Lung microvascular endothelial cell (primary cell): ENCODE data around the gene SERINC5. TPM values are rescaled to one million over a fixed set of nuclear protein-coding genes. Genes with fewer than 3 reads are reported as not detected.
A peak's percentile ranks its signal among the peaks of the same experiment; 100 is the strongest.

ENCODE experiments used
- DNase-seq, 2 donors: peaks; one replicate each; pipeline versions ENCODE4 v3.0.0 to v3.0.0-alpha.2; 2010; ENCODE audit warnings: low read depth in 2 of 2
- total RNA-seq: library from RNA; depleted of rRNA; stranded (reverse); fragments of >200 nt; gene quantifications from 2 replicates; pipeline ENCODE4 v1.2.1, GENCODE V29; 2014

SERINC5 gene
- total RNA-seq, 1 donor from 2014 or later, result 20.4 TPM

DNA sequence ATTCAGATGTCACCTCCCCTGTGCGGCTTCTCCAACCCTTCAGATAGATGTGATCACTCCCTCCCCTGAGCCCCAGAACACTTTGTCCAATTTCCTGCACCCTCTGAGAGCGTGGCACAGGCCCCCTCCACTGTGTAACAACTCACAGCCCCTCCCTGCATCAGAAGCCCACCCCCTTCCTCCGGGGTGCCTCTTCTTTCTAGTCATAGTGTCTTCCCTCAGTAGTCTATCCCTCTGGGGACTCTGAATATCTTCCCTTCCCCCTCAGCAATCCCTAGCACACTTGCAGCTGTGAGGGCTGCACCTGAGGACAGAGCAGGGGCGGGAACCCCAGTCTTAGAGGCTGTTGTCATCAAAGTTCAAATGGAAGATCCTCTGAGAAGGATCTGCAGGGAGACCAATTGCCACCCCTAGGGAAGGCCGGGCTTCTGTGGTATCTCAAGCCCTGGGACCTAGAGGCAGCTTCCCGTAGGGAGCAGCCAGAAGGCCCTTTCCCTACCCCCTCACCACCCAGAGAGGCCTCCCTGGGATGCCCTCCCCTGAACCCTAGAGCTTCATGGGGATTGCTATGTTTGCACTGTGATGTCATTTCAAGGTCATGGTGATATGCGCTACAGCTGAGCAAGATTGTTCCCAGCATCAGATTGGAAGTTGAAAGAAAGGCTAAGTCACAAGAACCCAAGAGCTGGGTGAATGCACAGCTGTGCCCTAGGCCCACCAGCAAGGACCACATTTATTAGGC is 150.0 kb downstream of the SERINC5 start:
- no peak for DNase-seq

DNA sequence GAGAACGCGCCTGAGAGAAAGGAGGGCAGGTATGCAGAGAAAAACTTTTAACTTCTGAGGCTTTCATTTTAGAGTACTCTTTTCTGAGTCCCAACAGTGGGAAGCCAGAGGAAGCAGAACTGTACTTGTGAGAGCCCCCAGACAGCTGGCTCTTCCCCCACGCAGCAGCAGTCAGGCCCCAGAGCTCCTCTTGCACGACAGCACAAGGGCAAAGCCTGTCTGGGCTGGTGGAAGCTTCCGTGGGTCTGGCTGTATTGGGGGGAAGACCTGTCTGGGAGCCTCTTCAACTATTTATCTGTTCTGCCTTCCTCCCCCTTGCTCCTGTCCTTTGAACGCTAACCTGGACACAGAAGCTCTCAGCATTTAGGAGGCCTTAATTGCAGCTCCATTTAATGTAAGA is 152.5 kb downstream of the SERINC5 start:
- DNase-seq, result no peak

DNA sequence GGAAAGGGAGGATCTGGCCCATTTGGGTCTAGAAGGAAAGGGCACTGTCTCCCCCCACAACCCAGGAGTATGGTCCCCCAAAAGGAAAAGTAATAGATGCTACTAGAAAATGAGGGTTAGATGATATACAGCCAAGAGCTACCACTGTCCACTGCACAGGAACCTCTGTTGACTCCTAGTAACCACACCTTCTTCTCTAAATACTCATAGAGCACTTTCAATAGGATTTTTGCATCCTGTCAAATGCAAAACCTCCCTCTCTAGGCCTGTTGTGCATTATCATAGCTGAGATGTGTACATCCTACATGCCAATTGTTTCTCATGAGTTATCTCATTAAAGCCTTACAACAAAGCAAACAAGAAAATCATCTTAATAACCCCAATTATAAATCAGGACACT is 153.9 kb downstream of the SERINC5 start:
- no peak for DNase-seq

DNA sequence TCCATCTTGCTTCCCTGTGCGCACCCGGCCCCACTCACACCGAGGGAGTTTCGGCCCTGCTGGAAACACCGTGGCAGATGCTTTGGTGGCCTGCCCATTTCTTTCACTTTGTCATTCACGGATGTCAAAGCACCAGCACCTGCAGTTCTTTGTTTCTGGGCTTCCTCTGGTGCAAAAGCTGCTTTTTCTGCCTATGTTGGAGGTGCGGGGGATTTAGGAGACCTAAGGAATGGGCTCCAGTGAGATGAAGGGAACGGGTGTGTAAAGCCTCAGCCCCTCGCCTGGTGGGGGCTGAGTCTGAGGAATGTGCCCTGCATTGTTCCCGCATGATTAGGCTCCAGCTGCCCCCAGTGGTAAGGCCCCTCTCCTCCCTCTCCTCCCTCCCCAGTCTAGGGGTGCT is 158.4 kb downstream of the SERINC5 start:
- no peak for DNase-seq

DNA sequence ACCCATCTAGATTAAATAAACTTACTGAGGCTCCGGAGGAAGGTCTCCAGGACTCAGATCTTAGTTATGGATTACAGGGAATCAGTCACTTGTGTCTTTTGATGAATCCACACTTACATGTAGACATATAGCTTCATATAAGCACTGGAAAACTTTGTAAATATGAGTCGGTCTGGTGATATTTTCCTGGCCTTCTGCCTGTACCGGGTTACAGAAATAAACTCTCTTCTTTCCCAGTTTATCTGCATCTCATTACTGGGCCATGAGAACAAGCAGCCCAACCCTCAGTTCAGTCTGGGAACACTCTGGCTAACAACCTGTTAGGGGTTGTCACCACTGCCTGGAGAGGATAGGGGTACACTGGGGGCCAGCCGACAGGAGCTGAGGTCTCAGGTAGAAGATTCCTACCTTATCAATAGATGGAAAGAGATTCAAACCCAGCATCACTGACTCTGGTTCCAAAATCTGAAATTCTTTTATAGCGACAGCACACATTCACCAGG is 161.6 kb downstream of the SERINC5 start:
- no peak for DNase-seq

DNA sequence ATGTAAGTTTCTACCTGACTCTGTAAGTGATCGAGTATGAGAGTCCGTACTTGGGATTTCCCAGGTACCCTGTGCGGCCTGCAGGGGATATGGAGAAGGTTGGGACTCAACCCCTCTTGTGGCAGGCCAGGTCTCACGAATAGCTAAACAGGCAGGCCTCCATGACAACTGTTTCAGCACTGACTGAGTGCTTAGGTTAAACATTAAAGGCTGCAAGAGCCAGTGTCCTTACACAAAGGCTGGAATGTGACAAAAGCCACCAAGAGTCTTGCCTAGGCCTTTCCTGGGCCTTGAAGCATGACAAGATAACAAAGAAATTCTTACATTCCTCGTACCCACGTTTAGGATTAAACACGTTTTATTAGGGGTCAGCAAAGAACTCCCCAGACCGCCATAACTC is 162.1 kb downstream of the SERINC5 start:
- no peak for DNase-seq

DNA sequence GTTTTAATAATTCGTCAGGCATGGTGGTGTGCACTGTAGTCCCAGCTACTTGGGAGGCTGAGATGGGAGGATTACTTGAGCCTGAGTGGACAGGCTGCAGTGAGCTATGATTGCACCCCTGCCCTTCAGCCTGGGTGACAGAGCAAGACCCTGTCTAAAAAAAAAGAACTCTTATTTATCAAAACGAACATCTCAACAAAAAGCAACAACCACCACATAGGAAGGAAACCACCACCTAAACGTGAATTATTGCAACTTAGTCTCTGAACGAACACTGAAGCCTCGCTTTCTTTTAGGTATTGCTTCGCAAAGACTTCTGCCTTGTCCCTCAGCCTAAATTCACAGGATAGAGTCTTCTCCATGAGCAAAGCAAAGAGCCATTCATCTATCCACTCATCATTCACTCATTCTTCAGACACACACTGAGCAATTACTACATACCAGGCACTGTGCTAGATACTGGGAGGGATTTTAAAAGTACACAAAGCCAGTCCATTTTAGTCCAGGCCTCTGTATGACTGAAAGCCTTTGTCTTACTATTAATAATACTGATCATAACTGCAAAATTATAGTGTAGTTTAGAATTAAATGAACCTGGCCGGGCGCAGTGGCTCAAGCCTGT is 163.3 kb downstream of the SERINC5 start:
- DNase-seq, result no peak

DNA sequence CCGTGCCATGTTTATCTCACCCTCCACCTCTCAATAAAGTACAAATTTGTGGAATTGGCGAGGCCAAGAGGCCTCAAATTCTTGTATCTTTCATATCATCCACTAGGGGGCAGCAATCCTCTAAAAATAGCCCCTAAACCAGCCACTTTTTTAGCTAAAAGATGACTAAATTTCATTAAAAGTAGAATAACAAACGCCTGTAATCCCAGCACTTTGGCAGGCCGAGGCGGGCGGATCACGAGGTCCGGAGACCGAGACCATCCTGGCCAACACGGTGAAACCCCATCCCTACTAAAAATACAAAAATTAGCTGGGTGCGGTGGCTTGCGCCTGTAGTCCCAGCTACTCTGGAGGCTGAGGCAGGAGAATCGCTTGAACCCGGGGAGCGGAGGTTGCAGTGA is 164.1 kb downstream of the SERINC5 start:
- peak; percentile 59 to 72 for DNase-seq

DNA sequence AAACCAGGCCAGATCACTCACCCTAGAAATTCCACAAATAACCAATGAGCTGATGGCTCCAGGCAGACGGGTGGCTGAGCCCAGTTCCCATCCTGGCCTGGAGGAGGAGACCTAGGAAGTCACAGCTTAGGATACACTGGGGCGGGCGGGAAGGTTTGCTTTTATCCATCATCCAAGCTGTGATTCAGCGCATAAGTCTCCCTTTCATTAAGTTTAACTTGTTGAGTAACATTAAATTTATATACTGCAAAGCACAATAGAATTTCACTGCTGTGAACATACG is 165.0 kb downstream of the SERINC5 start:
- no peak for DNase-seq

DNA sequence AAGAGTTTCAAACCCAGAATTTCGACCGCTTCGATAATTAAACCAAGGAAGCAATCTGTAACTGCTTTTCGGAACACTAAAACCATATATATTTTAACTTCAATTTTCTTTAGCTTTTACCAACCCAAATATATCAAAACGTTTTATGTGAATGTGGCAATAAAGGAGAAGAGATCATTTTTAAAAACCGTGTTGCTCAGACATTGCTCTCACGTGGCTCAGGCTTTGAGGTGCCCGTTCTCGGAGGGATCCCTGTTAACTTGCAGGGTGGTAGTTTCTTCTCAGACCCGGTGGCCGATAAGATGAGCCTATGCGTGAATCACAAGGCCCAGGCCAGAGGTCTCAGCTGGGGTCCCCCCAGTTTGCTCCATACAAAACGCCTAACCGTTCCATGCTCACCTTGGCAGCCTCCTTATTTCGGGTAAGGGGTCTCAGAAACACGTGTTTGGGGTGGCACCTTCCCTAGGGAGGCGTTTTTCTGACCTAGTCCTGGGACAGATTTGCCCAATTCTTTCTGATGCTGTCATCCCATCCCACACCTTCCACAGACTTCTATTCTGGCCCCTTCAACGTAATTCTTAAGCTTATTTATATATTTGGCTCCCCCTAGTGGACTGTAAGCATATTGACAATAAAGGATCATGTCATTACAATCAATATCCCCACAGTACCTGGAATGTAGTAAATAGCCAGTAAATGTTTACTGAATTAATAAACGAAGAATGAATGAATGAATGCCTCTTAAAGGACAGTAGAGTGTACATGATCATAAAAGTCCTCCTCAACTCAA is 172.6 kb downstream of the SERINC5 start:
- DNase-seq, result peak; percentile 60 to 61

DNA sequence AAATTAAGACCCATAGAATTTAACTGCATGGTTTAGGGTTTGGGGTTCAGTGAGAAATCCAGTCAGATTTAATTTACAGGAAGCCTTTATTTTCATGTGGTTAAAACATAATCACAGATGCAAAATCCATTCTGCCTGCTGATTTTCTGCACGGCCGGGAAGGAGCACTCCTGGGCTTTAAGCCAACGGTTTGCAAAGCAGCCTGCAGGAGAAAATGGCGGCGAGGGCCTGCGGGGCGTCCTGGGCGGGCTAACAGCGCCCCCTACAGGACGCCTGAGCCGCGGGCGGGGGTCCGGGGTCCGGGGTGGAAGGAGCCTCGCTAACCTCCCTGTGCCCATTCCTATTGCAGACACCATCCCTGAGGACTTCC is 173.1 kb downstream of the SERINC5 start:
- peak; percentile 59 to 65 for DNase-seq

DNA sequence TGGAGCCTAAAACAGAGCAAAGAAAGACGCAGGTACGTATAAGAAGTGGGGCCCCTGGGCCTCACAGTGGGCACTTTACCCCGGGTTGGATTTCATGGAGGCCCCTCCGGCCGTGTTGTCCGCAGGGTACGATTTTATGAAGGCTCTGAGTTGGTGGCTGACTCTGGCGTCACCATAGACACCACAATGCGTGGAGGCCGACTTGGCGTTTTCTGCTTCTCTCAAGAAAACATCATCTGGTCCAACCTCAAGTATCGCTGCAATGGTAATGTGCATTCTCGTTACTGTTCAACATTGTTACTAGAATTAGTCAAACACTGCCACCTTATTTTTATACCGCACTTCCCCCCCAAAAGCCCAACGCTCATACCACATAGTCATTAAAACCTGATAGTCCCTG is 173.6 kb downstream of the SERINC5 start:
- no peak for DNase-seq

DNA sequence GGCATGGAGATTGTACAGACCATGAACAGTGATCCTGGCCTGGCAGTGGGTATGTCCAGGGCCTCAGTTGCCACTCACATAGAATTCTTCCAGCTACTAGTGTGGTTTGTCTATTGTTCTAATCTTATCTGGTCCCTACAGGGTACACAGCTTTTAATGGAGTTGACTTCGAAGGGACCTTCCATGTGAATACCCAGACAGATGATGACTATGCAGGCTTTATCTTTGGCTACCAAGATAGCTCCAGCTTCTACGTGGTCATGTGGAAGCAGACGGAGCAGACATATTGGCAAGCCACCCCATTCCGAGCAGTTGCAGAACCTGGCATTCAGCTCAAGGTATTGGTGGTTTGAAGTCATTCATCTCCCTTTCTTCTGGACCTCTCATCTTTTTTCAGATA is 176.9 kb downstream of the SERINC5 start:
- DNase-seq, result no peak

DNA sequence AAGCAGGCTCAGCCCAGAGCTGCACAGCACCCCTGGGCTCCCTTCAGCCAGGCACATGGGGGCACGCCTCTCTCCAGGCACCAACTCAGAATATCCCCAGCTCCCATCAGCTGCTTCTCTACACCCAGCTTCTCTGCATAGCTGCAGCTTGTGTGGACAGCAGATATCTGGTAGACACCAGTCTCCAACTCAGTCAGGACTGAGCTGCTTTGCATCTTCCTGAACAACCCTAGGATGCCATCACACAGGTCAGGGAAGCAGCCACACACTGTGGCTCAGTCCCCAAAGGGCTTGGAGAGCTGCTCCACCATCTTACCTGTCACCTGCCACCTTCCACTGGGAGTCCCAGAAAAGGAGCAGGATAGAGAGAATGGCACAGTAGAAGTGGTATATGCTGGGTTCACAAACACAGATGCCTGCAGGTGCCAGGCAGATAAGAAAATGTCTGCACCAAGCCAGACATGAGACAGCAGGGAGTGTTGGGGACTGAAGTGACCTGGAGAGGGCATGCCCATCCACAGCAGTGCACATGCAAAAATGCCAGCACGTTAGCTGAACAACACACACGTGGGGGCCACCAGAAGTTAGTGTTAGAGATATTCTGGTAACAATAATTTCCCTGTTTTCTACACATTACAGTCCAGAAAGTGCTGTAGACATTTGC is 178.7 kb downstream of the SERINC5 start:
- DNase-seq, result no peak

DNA sequence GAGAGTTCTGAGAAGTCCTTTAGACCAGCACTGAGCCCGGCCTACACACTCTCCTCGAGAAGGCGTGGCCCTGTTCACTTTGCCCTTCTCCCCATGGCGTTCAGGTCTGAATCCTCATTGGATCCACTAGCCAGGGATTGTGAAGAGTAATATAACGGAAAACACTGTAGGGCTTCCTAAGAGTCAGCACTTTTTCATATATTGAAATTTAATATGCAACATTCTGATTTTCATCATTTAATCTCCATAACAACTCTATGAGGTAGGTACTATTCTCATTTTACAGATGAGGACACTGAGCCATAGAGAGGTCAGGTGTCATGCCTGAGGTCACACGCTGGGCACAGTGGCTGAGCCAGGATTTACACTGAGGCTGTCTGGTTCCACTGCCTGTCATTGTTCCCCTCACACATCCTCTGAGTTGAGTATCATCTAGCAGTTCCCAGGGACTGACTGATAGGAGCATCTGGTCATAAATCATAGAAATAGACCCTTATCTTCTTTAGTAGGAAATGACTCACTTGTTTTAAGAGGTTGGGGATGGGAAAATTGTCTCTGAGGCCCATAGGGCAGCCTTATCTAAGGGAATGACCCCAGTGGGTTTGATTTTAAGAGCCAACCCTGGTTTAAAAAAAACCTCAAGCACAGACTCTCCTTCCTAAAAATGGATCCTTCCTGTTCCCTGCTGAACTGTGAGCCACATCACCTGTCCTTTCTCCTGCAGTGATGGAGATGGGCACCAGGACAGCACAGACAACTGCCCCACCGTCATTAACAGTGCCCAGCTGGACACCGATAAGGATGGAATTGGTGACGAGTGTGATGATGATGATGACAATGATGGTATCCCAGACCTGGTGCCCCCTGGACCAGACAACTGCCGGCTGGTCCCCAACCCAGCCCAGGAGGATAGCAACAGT is 179.5 kb downstream of the SERINC5 start:
- peak in 1 of 2 donors; percentile 28 for DNase-seq

DNA sequence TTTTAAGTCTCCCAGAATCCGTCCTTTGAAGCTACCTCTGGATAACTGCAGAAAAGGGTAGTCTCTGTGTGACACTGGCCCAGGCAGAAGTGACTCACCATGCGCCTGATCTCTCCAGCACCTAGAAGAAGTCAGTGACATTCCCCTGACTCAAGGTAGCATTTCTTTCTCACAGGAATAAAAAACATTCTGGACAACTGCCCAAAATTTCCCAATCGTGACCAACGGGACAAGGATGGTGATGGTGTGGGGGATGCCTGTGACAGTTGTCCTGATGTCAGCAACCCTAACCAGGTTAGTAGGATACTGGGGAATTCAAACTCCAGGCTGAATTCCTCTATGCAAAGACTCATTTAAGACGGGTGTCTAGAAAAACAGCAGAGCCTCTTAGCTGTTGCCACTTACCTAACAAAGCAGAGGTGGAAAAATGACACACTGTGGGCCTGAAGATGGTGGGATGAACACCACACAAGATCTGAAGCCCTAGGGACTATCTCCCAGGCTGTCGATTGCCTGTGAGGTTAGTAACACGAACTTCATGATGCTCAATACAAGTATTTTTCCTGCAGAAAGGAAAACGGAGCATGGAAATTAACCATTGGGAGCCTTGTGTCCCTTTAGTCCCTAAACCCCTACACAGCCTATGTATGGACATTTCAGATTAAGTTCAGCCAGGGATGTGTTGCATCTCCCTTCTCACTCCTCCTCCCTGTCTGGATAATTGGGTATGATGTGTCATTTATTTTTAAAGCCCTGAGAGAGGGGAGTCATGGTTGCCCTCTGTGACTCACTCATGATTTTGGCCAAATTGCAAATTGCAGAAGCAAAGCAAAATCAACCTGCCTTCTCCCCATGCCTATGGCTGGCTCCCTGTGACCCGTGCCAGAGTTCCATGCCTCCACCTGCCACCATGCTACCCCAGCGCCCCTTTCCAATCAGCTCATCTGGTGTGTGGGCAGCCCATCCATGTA is 183.5 kb downstream of the SERINC5 start:
- DNase-seq, result no peak

DNA sequence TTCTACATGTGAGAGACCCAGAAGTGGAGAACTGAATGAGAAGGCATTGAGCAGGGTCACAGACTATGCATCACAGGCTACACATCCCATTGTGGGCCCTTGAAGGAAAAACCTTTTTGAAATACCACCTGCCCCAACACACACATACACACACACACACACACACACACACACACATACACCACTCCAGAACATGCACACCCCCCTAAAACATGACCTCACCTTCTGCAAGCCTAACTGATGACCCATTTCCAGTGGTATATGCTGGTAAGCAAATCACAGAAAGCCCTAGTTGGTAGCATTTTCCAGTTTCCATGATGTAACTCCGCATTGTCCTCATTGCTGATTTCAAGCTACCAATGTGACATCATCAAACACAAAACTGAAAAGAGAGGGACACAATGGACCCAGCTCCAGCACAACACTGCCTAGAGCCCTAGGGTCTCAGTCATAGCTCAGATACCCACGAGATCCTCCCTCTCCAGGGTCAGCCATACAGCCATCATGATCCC is 184.3 kb downstream of the SERINC5 start:
- DNase-seq, result no peak

DNA sequence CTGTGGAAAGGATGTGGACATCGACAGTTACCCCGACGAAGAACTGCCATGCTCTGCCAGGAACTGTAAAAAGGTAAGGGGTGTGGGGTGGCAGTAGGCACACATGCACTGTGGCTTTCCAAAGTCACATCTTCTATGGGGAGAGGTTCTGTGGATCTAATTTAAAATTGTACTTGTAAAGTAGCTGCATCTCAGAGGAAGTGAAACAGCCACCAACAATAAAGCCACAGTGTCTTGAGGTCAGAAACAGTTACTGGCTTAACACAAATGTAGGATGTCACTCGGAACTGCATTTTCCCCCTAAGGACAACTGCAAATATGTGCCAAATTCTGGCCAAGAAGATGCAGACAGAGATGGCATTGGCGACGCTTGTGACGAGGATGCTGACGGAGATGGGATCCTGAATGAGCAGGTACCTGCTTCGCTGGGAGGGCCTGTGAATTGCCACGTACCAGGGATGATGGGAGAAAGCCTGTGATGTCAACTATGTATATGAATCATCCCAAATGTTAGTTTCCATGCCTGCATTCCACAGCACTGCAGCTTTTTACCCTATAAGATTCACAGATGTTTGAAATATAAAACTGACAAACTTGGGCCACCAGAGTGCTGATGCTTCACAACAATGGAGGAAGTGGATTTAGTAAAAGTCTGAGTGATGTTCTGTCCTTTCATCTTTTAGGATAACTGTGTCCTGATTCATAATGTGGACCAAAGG is 185.4 kb downstream of the SERINC5 start:
- no peak for DNase-seq

DNA sequence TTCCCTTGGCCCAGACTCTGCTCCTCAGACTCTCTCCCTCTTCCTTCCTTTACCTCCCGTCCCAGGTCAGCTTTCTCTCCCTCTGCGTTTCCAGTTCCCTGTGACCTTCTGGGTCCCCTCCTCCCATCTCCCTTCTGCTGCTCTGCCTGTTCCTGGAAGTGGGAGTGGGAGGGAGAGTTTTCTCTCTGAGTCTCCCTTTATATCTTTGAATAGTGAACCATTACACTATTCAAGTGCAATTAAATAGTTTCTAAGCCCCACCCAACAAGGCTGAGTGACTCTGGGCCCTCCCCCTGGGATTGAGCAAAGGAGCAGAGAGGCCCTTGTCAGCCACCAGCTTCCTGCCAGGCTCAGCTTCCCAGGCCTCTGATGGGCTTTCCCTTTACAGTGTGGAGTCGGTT is 185.9 kb downstream of the SERINC5 start:
- DNase-seq, result no peak
